A673 (cell line): Measurements from ENCODE around the gene MRPL2. TPM values are rescaled to one million over a fixed set of nuclear protein-coding genes. Genes with fewer than 3 reads are reported as not detected.

Source experiments
- BruUV-seq: library from RNA; stranded (reverse); fragments of 400-500 nt; replicated peaks from 2 replicates; lab custom pipeline; 2021; lab: Mats Ljungman, UMichigan
- CTCF ChIA-PET: fragments of 300-600 bp; sonication (Branson Sonifier 250); formaldehyde crosslinking; loops from one replicate; lab custom pipeline; 2022; ENCODE audit warnings: antibody characterized with exemption; lab: Charles Lee
- POLR2A ChIA-PET: fragments of 300-600 bp; sonication (Branson Sonifier 250); formaldehyde crosslinking; loops from one replicate; lab custom pipeline; 2022; ENCODE audit warnings: antibody characterized with exemption; ENCODE audit not compliant: low non-redundant PET; lab: Charles Lee
- DNase-seq: peaks from one replicate; pipeline ENCODE4 v3.0.0-alpha.2; 2015; ENCODE audit warnings: low spot score
- H3K27ac ChIP-seq: fragments of 200-600 bp; sonication (generic); 2 replicates; pipeline ENCODE4 v1.5.1; 2016; ENCODE audit warnings: mixed run types, low read depth, mild to moderate bottlenecking, mixed read lengths, antibody characterized with exemption, low read length; ENCODE audit not compliant: poor library complexity, severe bottlenecking
- H3K27me3 ChIP-seq: fragments of 200-600 bp; sonication (generic); replicated peaks from 2 replicates; pipeline ENCODE4 v1.6.1; 2017; ENCODE audit warnings: mixed run types, low read depth, mild to moderate bottlenecking, mixed read lengths, antibody characterized with exemption, low read length; ENCODE audit not compliant: insufficient read depth, poor library complexity
- H3K36me3 ChIP-seq: fragments of 200-600 bp; sonication (generic); 2 replicates; pipeline ENCODE4 v1.6.1; 2016; ENCODE audit warnings: mixed run types, mild to moderate bottlenecking, mixed read lengths, antibody characterized with exemption, low read length; ENCODE audit not compliant: insufficient read depth, poor library complexity, severe bottlenecking
- H3K4me1 ChIP-seq: fragments of 200-600 bp; sonication (generic); 2 replicates; pipeline ENCODE4 v1.6.1; 2017; ENCODE audit warnings: mixed run types, mild to moderate bottlenecking, mixed read lengths, antibody characterized with exemption, low read length; ENCODE audit not compliant: insufficient read depth, poor library complexity, severe bottlenecking
- H3K4me3 ChIP-seq: fragments of 200-600 bp; sonication (generic); 2 replicates; pipeline ENCODE4 v1.5.1; 2016; ENCODE audit warnings: low read depth, mixed run types, mild to moderate bottlenecking, mixed read lengths, low read length; ENCODE audit not compliant: poor library complexity, severe bottlenecking
- H3K9me3 ChIP-seq: fragments of 200-600 bp; sonication (generic); 2 replicates; pipeline ENCODE4 v1.6.1; 2016; ENCODE audit warnings: mixed run types, low read depth, mild to moderate bottlenecking, mixed read lengths, antibody characterized with exemption, low read length; ENCODE audit not compliant: poor library complexity, severe bottlenecking
- EZH2 ChIP-seq: fragments of 200-600 bp; sonication (generic); IDR thresholded peaks from 2 replicates; pipeline ENCODE4 v1.6.1; 2017; ENCODE audit warnings: borderline replicate concordance, low read depth, mild to moderate bottlenecking, mixed read lengths, antibody characterized with exemption, low read length; ENCODE audit not compliant: poor library complexity, severe bottlenecking
- intact Hi-C: fragments of 100-400 bp; cut with micrococcal nuclease; formaldehyde crosslinking; loops from one replicate; pipeline ENCODE4 v1.10.0; 2022; ENCODE audit not compliant: unreplicated experiment
- total RNA-seq: library from RNA; stranded (reverse); gene quantifications from 2 replicates; pipeline ENCODE4 v1.2.3, GENCODE V29; 2021
- TF ChIP-seq, protein P1 (sequence below): fragments of 300-800, 200-600 bp; sonication (generic); conservative IDR thresholded peaks from 2 replicates; pipeline ENCODE4 v1.5.1; 2017; ENCODE audit warnings: low read depth, mild to moderate bottlenecking, antibody characterized with exemption, low read length, moderate library complexity, mixed read lengths

MRPL2 gene
- total RNA-seq, 1 experiment from 2014 or later, result 95.8 TPM

DNA sequence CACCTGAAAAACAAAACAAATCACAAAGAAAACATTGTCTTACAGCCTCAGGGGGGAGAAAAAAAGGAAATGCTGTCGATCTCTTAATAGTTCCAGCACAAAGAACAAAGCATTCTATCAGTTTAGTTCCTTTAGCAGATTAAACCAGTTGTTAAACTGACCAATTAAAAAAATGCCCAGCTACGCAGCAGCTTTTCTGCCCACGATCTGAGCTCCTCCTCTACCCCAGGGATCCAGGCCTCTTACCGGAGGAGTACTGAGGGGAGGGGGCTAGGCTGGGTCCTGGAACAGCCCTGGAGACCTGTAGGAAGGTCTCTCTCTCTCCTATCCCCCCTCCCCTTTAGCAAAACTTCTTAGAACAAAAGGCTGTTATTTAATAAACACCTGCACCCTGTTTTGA, 30.2 kb upstream of the MRPL2 start:
- Histone ChIP-seq H3K4me1 (peaks cover 35% of the 10 kb centered on the region), H3K9me3 (no peaks in the 10 kb centered on the region), H3K27me3 (no peaks in the 10 kb centered on the region), H3K36me3 (no peaks in the 10 kb centered on the region), H3K27ac (peak overlapping the region; percentile 55), H3K4me3 (no peak overlapping the region)
- CTCF ChIA-PET, result no interaction called here
- TF ChIP-seq, protein P1, sequence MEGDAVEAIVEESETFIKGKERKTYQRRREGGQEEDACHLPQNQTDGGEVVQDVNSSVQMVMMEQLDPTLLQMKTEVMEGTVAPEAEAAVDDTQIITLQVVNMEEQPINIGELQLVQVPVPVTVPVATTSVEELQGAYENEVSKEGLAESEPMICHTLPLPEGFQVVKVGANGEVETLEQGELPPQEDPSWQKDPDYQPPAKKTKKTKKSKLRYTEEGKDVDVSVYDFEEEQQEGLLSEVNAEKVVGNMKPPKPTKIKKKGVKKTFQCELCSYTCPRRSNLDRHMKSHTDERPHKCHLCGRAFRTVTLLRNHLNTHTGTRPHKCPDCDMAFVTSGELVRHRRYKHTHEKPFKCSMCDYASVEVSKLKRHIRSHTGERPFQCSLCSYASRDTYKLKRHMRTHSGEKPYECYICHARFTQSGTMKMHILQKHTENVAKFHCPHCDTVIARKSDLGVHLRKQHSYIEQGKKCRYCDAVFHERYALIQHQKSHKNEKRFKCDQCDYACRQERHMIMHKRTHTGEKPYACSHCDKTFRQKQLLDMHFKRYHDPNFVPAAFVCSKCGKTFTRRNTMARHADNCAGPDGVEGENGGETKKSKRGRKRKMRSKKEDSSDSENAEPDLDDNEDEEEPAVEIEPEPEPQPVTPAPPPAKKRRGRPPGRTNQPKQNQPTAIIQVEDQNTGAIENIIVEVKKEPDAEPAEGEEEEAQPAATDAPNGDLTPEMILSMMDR, result no peak
- no peak for TF ChIP-seq EZH2
- POLR2A ChIA-PET, result interaction anchor here (0.6 kb wide), 1 partner anchor 10 kb away, joined by 4 read pairs; no protein-coding TSS in a partner anchor
- intact Hi-C loops, result no loop called here
- no TSS peak for BruUV-seq
- DNase-seq, result no peak

DNA sequence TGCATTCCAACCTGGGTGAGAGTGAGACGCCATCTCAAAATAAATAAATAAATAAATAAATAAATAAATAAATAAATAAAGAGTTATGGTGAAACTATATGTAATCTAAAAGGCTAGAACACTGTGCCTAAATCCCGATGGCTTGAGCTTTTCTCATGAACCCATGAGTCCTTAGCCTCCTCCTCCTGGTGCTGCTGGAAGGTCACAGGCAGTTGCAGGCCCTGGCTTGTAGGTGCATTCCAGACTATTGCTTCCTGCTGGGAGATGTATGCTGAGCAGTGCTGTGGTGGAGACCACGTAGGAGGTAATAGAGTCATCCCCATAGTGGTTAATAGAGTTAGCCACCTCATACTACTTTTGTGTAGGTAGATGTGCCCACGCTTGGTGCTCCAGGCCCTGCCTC, 29.4 kb upstream of the MRPL2 start:
- TF ChIP-seq, protein P1, result no peak
- TF ChIP-seq EZH2, result no peak
- no peak for DNase-seq
- CTCF ChIA-PET, result no interaction called here
- Histone ChIP-seq H3K27me3 (no peaks in the 10 kb centered on the region), H3K36me3 (no peaks in the 10 kb centered on the region), H3K9me3 (no peaks in the 10 kb centered on the region), H3K27ac (no peak overlapping the region), H3K4me3 (no peak overlapping the region), H3K4me1 (peaks cover 35% of the 10 kb centered on the region)
- intact Hi-C loops, result no loop called here
- BruUV-seq, result no TSS peak
- POLR2A ChIA-PET, result no interaction called here

DNA sequence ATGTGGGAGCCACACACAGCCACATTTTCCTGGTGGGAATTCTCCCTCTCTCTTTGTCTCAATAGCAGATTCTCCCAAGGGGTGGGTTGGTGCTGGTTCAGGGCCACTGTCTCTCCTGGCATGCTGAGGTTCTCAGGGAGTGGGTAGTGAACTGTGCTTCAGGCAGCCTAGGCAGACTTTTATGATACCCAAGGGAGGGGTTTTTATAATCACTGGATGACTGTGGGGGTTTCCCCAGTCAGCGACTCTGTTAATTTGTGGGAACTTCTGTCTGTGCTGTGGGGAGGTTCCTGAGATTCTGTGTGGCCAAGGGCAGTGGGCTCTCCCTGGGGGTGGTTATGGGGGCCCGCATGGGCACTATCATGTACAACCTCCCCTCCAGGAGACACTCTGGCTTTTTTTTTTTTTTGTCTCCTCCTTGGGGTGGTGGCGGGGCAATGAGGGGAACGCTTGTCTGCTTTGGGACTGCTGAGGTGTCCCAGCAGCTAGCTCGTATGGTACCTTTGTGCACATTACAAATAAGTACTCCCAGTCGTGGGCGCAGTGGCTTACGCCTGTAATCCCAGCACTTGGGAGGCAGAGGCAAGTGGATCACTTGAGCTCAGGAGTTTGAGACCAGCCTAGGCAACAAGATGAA, 26.9 kb upstream of the MRPL2 start:
- ChIA-PET POLR2A (no interaction called here), CTCF (no interaction called here)
- H3K4me1 ChIP-seq, result peaks cover 35% of the 10 kb centered on the region
- TF ChIP-seq, protein P1, result no peak
- no peak for TF ChIP-seq EZH2
- intact Hi-C loops, result no loop called here
- no peaks in the 10 kb centered on the region for H3K27me3 ChIP-seq
- H3K27ac ChIP-seq, result peak overlapping the region; percentile 29
- H3K36me3 ChIP-seq, result no peaks in the 10 kb centered on the region
- BruUV-seq, result no TSS peak
- H3K9me3 ChIP-seq, result no peaks in the 10 kb centered on the region
- peak; percentile 70 for DNase-seq
- no peak overlapping the region for H3K4me3 ChIP-seq
